ENCODE measurements around the gene COMMD4. TPM values are rescaled to one million over a fixed set of nuclear protein-coding genes. Genes with fewer than 3 reads are reported as not detected.
A peak's percentile ranks its signal among the peaks of the same experiment; 100 is the strongest.
"Not testable (repeated sequence)": the region's sequence is repeated elsewhere in the genome, so short reads cannot be mapped to it uniquely, and the experiment has no call there.

Gene COMMD4
- total RNA-seq, 2 experiments from 2014 or later: 67.1 to 72.3 TPM

DNA sequence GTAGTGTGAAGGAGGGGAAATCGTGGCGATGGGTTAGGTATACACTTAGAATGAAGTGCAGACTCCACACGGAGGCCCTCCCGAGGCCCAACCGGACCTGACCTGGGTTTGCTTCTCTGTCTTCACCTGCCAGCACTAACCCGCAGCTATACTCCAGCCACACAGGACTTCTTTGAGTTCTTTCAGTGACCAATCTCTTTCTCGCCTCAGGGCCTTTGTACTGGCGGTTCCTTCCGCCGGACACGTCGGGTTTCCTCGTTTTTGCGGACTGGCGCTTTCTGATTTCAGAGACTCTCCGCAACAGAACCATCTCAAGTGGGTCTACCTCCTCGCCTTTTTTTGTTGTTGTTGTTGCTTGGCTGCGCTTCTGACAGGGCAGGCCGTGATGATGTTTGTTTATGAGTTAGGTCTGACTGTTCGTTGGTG lies 10.9 kb downstream of the COMMD4 start, which contains the start of gene NEIL1:
NEIL1 (plus strand) TSS at position 244 of the 426 bp plus-strand sequence. CDS start 1,867 bp downstream, outside the sequence.
- ATAC-seq (no peak), DNase-seq (no peak)
- ChIA-PET CTCF (interaction anchor here (1.0 kb wide), 1 partner anchor 21 kb away, joined by 4 read pairs; the partner anchor contains the start of gene MAN2C1), POLR2A (interaction anchor here (2.3 to 11.3 kb wide), 2 partner anchors 13 to 21 kb away, joined by 7 to 81 read pairs; partner anchors contain the start of gene MAN2C1)
- Mint-ChIP-seq H3K27me3 (peaks cover 1% of the 10 kb centered on the region), H3K4me3 (peak within 1 kb of the TSS; percentile 76), H3K36me3 (ENCODE audit: low read depth) (peaks cover 25% of the 10 kb centered on the region), H3K27ac (peak within 1 kb of the TSS; percentile 62), H3K9me3 (peaks cover 18% of the 10 kb centered on the region), H3K4me1 (ENCODE audit: low read depth) (peaks cover 28% of the 10 kb centered on the region)
- intact Hi-C loops (cut with micrococcal nuclease): no loop called here
- TF ChIP-seq, protein P1, sequence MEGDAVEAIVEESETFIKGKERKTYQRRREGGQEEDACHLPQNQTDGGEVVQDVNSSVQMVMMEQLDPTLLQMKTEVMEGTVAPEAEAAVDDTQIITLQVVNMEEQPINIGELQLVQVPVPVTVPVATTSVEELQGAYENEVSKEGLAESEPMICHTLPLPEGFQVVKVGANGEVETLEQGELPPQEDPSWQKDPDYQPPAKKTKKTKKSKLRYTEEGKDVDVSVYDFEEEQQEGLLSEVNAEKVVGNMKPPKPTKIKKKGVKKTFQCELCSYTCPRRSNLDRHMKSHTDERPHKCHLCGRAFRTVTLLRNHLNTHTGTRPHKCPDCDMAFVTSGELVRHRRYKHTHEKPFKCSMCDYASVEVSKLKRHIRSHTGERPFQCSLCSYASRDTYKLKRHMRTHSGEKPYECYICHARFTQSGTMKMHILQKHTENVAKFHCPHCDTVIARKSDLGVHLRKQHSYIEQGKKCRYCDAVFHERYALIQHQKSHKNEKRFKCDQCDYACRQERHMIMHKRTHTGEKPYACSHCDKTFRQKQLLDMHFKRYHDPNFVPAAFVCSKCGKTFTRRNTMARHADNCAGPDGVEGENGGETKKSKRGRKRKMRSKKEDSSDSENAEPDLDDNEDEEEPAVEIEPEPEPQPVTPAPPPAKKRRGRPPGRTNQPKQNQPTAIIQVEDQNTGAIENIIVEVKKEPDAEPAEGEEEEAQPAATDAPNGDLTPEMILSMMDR (IDR thresholded peaks at IDR 0.05): no peak

DNA sequence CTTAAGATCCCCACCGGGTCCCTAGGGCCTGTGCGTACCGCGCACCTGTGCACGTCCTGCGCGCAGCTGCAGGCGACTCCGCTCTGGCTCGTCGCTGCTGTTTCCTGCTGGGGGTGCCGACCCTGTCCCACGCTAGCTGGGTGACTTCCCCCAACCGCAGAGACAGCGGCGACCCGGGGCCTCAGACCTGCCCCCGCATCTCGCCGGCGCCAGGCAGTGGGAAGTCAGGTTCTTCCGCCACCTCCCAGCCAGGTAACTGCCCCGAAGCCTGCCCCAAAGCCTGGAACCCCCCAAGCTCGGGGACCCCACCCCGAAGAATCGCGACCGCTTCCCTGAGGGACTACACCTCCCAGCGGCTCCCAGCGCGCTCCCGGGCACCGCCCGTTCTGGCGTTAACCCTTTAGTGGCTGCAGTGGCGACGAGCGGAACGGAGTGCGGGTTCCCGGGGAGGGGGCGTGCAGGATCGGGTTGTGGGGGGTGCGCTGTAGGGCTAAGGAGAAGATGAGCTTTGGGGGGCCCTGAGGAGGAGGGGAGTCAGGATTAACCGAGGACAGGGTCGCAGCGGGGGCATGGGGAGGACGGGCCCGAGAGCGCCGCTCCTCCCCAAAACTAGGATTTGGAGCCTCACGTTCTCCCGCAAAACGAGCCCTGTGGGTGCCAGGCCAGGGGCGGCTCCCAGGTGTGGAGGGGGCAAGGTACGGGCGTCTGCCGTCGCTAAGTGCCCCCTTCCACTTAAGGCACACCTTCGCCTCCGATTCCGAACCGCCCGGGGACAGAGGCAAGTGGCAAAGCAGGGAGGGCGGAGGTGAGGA lies 11.6 kb downstream of the COMMD4 start:
- H3K4me1 Mint-ChIP-seq (ENCODE audit: low read depth): peaks cover 28% of the 10 kb centered on the region
- peak overlapping the region; percentile 76 for H3K4me3 Mint-ChIP-seq
- ATAC-seq (peak; percentile 61), DNase-seq (peak; percentile 76)
- H3K27me3 Mint-ChIP-seq: peaks cover 1% of the 10 kb centered on the region
- intact Hi-C loops (cut with micrococcal nuclease): no loop called here
- TF ChIP-seq, protein P1 (IDR thresholded peaks at IDR 0.05): no peak
- ChIA-PET CTCF (interaction anchor here (1.0 kb wide), 1 partner anchor 20 kb away, joined by 4 read pairs; the partner anchor contains the start of gene MAN2C1), POLR2A (interaction anchor here (2.3 to 11.3 kb wide), 2 partner anchors 12 to 21 kb away, joined by 7 to 81 read pairs; partner anchors contain the start of gene MAN2C1)
- H3K27ac Mint-ChIP-seq: peak overlapping the region; percentile 62
- H3K9me3 Mint-ChIP-seq: peaks cover 18% of the 10 kb centered on the region
- H3K36me3 Mint-ChIP-seq (ENCODE audit: low read depth): peaks cover 25% of the 10 kb centered on the region

DNA sequence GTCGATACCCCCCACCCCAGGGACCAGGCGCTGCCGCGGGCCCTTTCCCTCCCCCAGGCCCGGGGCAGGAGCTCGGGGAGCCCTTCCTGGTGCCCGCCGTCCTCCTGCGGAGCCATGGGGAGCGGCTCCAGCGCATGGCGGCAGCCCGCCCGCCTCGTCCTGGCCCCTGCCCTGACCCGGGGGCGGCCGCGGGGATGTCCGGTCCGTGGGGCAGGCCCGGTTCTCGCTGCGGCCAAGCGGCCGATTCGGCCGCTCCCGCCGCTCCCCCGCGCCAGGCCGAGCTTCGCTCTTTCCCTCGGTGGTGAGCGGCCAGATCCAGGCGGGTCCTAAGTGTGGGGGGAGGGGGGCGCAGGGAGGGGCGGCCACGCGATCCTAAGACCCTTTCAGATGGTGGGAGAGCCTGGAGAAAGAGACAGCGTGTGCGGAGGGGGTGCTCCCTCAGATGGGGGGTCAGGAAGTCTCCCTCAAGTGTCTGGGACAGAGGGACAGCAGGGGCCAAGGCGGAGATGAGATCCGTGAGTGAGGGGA lies 12.2 kb downstream of the COMMD4 start:
- H3K36me3 Mint-ChIP-seq (ENCODE audit: low read depth): peaks cover 25% of the 10 kb centered on the region
- intact Hi-C loops (cut with micrococcal nuclease): no loop called here
- H3K4me3 Mint-ChIP-seq: peak overlapping the region; percentile 76
- ATAC-seq (no peak), DNase-seq (no peak)
- peaks cover 28% of the 10 kb centered on the region for H3K4me1 Mint-ChIP-seq (ENCODE audit: low read depth)
- TF ChIP-seq, protein P1 (IDR thresholded peaks at IDR 0.05): no peak
- ChIA-PET POLR2A (interaction anchor here (0.8 to 11.3 kb wide), 3 partner anchors 12 to 105 kb away, joined by 3 to 81 read pairs (median 7); partner anchors contain the start of gene MAN2C1), CTCF (no interaction called here)
- peaks cover 18% of the 10 kb centered on the region for H3K9me3 Mint-ChIP-seq
- peaks cover 1% of the 10 kb centered on the region for H3K27me3 Mint-ChIP-seq
- H3K27ac Mint-ChIP-seq: peak overlapping the region; percentile 59

DNA sequence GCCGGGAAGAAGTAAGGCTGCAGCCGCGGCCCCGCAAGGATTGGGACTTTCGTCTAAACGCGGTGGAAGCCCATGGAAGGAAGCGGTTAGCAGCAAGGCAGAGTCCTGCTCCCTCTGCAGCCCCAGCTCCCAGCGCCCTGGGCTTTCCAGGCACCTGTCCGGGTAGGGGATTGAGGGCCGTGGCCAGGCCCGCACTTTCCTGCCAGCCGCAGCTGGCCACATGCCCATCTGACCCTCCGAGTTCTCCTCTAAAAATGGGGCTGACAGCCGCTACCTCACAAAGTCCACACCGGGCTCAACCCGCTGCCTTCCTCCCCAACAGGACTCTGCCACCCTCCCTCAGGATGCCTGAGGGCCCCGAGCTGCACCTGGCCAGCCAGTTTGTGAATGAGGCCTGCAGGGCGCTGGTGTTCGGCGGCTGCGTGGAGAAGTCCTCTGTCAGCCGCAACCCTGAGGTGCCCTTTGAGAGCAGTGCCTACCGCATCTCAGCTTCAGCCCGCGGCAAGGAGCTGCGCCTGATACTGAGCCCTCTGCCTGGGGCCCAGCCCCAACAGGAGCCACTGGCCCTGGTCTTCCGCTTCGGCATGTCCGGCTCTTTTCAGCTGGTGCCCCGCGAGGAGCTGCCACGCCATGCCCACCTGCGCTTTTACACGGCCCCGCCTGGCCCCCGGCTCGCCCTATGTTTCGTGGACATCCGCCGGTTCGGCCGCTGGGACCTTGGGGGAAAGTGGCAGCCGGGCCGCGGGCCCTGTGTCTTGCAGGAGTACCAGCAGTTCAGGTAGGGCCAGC lies 12.9 kb downstream of the COMMD4 start:
- intact Hi-C loops (cut with micrococcal nuclease): no loop called here
- ChIA-PET CTCF (interaction anchor here (1.2 kb wide), 1 partner anchor 19 kb away, joined by 4 read pairs; no protein-coding TSS in a partner anchor), POLR2A (interaction anchor here (0.8 to 11.3 kb wide), 5 partner anchors 11 to 278 kb away, joined by 3 to 81 read pairs (median 3); partner anchors contain the start of gene MAN2C1)
- Mint-ChIP-seq H3K27me3 (peaks cover 1% of the 10 kb centered on the region), H3K27ac (peak overlapping the region; percentile 59), H3K36me3 (ENCODE audit: low read depth) (peaks cover 25% of the 10 kb centered on the region), H3K4me1 (ENCODE audit: low read depth) (peaks cover 28% of the 10 kb centered on the region), H3K4me3 (peak overlapping the region; percentile 46), H3K9me3 (peaks cover 18% of the 10 kb centered on the region)
- no peak for ATAC-seq
- TF ChIP-seq, protein P1 (IDR thresholded peaks at IDR 0.05): no peak
- no peak for DNase-seq

DNA sequence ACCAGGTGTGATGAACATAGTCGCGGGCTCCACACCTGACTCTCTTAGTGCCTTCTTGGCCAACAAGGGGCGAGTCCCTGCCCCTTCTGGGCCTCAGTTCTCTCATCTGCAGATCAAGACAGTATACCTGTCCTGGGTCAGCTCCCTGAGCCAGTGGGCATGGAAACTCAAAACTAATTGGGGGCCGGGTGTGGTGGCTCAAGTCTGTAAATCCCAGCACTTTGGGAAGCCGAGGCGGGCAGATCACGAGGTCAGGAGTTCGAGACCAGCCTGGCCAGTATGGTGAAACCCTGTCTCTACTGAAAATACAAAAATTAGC lies 13.4 kb downstream of the COMMD4 start:
- peaks cover 18% of the 10 kb centered on the region for H3K9me3 Mint-ChIP-seq
- peaks cover 25% of the 10 kb centered on the region for H3K36me3 Mint-ChIP-seq (ENCODE audit: low read depth)
- POLR2A ChIA-PET: interaction anchor here (1.2 to 11.3 kb wide), 3 partner anchors 19 to 277 kb away, joined by 3 to 81 read pairs (median 3); partner anchors contain the start of gene MAN2C1

More for the DNA sequence above, 13.4 kb downstream of the COMMD4 start:
- DNase-seq; H3K27me3 Mint-ChIP-seq; ATAC-seq; intact Hi-C loops (cut with micrococcal nuclease): not testable (repeated sequence)
- peaks cover 28% of the 10 kb centered on the region for H3K4me1 Mint-ChIP-seq (ENCODE audit: low read depth)
- peak overlapping the region; percentile 93 for H3K27ac Mint-ChIP-seq
- H3K4me3 Mint-ChIP-seq: peak overlapping the region; percentile 46
- CTCF ChIA-PET: interaction anchor here (1.2 kb wide), 1 partner anchor 18 kb away, joined by 4 read pairs; no protein-coding TSS in a partner anchor
